Fibroblast of lung (primary cell): ENCODE results near the gene BATF2.

ENCODE experiments used
- CTCF ChIP-seq, 2 donors: IDR thresholded peaks in 1 of 2; conservative IDR thresholded peaks in 1 of 2; 1 replicate in 1 of 2; 2 replicates in 1 of 2; pipeline ENCODE4 v1.5.1; 2011 to 2012; ENCODE audit warnings: low read length in 2 of 2, control low read depth in 1 of 2, inconsistent platforms in 1 of 2, low read depth in 1 of 2, mild to moderate bottlenecking in 1 of 2
- EZH2 ChIP-seq: IDR thresholded peaks from 2 replicates; pipeline ENCODE4 v1.5.1; 2012; ENCODE audit warnings: low read length, control low read depth, mild to moderate bottlenecking; ENCODE audit errors: missing control alignments

DNA sequence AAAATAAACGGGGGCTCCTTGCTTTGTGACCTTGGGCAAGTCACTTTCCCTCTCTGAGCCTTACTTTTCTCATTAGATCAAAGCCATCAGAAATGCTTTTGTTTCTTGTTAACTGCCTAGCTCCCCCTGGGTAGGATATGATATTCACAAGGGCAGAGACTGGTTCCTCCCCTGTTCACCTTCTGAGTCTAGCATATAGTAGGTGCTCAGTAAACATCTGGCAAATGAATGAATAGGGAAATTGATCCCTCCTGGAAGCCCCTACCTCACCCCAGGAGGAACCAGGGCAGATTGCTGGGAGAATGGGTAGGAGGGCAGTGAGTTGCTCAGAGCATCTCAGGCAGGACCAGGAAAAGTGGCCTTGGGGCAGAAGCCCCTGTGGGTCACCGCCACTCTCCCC is 37.7 kb upstream of the BATF2 start:
- no peak for TF ChIP-seq EZH2
- TF ChIP-seq CTCF (conservative IDR thresholded peaks at IDR 0.05 in 1 of 2, IDR thresholded peaks at IDR 0.05 in 1 of 2; ENCODE audit: low read depth in 1 of 2, low read length in 2 of 2): no peak
